K562 (cell line): ENCODE data around the gene LAMA5. TPM values are rescaled to one million over a fixed set of nuclear protein-coding genes. Genes with fewer than 3 reads are reported as not detected.

Experiments used
- ATAC-seq: fragments of 200-7000 bp; cut with Tn5 transposase; 3 replicates; pipeline ENCODE4 v1.9.1; 2020; ENCODE audit warnings: moderate library complexity
- BruUV-seq: library from RNA; stranded (reverse); fragments of 400-500 nt; replicated peaks from 2 replicates; lab custom pipeline; 2021; lab: Mats Ljungman, UMichigan
- CTCF ChIA-PET: fragments of 300-600 bp; formaldehyde crosslinking; extraction: SDS; loops from one replicate; lab custom pipeline; 2021; ENCODE audit warnings: low intra/inter-chr PET ratio; lab: Yijun Ruan, JAX
- POLR2A ChIA-PET: fragments of 300-600, 350-650 bp; sonication (Branson Sonifier 250); formaldehyde crosslinking; extraction: SDS; loops from one replicate; lab custom pipeline; 2021; ENCODE audit warnings: antibody characterized with exemption, inconsistent platforms; lab: Yijun Ruan, JAX
- DNase-seq, 4 experiments: peaks; one replicate each; pipeline versions ENCODE4 v3.0.0 to v3.0.0-alpha.2; 2011 to 2018; ENCODE audit warnings: low spot score in 3 of 4, mixed read lengths in 3 of 4; ENCODE audit errors: extremely low read depth in 1 of 4
- FAIRE-seq: peaks from 2 replicates; lab custom pipeline; 2011; peaks lifted over from hg19 to GRCh38; lab: Jason Lieb, UNC
- H2AFZ ChIP-seq: 2 replicates; pipeline ENCODE4 v1.6.0; 2011; ENCODE audit warnings: low read depth, low read length, control low read depth, inconsistent platforms
- H3K27ac ChIP-seq: fragments of 200-600 bp; 3 replicates; pipeline ENCODE4 v1.8.0; 2011; ENCODE audit warnings: low read depth, mild to moderate bottlenecking, control low read depth, inconsistent platforms, low read length, moderate library complexity, mixed read lengths; ENCODE audit errors: extremely low read depth
- H3K27me3 ChIP-seq, 2 experiments: fragments of 300-600 bp in 1 of 2; 2 replicates in 1 of 2; 3 replicates in 1 of 2; pipeline versions ENCODE4 v1.6.0 to v1.8.0; 2011; ENCODE audit warnings: inconsistent platforms in 2 of 2, low read length in 2 of 2, mild to moderate bottlenecking in 1 of 2, mixed read lengths in 1 of 2, moderate library complexity in 1 of 2; ENCODE audit not compliant: control insufficient read depth in 2 of 2, insufficient read depth in 2 of 2
- H3K36me3 ChIP-seq: fragments of 300-600 bp; 3 replicates; pipeline ENCODE4 v1.8.0; 2011; ENCODE audit warnings: mild to moderate bottlenecking, low read length, inconsistent platforms; ENCODE audit not compliant: control insufficient read depth, insufficient read depth
- H3K4me1 ChIP-seq, 2 experiments: fragments of 200-600 bp in 1 of 2; replicated peaks in 1 of 2; 2 replicates in 1 of 2; 3 replicates in 1 of 2; pipeline versions ENCODE4 v1.5.1 to v1.8.0; 2011; ENCODE audit warnings: inconsistent platforms in 2 of 2, low read length in 2 of 2, mild to moderate bottlenecking in 1 of 2, mixed read lengths in 1 of 2, moderate library complexity in 1 of 2; ENCODE audit not compliant: control insufficient read depth in 2 of 2, insufficient read depth in 2 of 2
- H3K4me2 ChIP-seq: 2 replicates; pipeline ENCODE4 v1.6.1; 2011; ENCODE audit warnings: low read length, control low read depth, inconsistent platforms, mixed read lengths; ENCODE audit not compliant: insufficient read depth
- H3K4me3 ChIP-seq: fragments of 200-600 bp; sonication (generic), shearing (Covaris generic); 2 replicates; pipeline ENCODE4 v1.5.1; 2016; ENCODE audit warnings: control low read depth, inconsistent platforms
- H3K79me2 ChIP-seq: fragments of 200-600 bp; 3 replicates; pipeline ENCODE4 v1.8.0; 2011; ENCODE audit warnings: low read length, inconsistent platforms; ENCODE audit not compliant: control insufficient read depth, insufficient read depth
- H3K9ac ChIP-seq, 2 experiments: 2 replicates each; pipeline versions ENCODE4 v1.6.0 to v1.6.1; 2011; ENCODE audit warnings: low read depth in 2 of 2, low read length in 2 of 2, control low read depth in 1 of 2, inconsistent platforms in 1 of 2, mild to moderate bottlenecking in 1 of 2, mixed read lengths in 1 of 2; ENCODE audit not compliant: insufficient read depth in 1 of 2
- H3K9me1 ChIP-seq: one replicate; pipeline ENCODE4 v1.6.0; 2011; ENCODE audit warnings: inconsistent platforms, mild to moderate bottlenecking, low read length, moderate library complexity; ENCODE audit not compliant: control insufficient read depth, insufficient read depth
- H3K9me3 ChIP-seq: replicated peaks from 2 replicates; pipeline ENCODE4 v1.5.1; 2011; ENCODE audit warnings: low read depth, low read length, inconsistent platforms; ENCODE audit not compliant: control insufficient read depth, insufficient read depth
- H4K20me1 ChIP-seq: replicated peaks from 2 replicates; pipeline ENCODE4 v1.6.1; 2011; ENCODE audit warnings: low read length, inconsistent platforms, mixed read lengths; ENCODE audit not compliant: control insufficient read depth, insufficient read depth
- CTCF ChIP-seq, 3 experiments: IDR thresholded peaks in 2 of 3; conservative IDR thresholded peaks in 1 of 3; 2 replicates each; pipeline ENCODE4 v1.5.1; 2011 to 2012; ENCODE audit warnings: low read length in 3 of 3, mild to moderate bottlenecking in 3 of 3, control low read depth in 2 of 3, improper control_type of control experiment in 1 of 3, inconsistent platforms in 1 of 3, low read depth in 1 of 3, mixed read lengths in 1 of 3, moderate library complexity in 1 of 3; ENCODE audit not compliant: insufficient read depth in 2 of 3
- MAX ChIP-seq: sonication (generic); formaldehyde crosslinking; IDR thresholded peaks from 2 replicates; pipeline ENCODE4 v1.9.0; 2022; ENCODE audit warnings: mild to moderate bottlenecking, missing genetic modification reagents
- ZNF449 ChIP-seq: fragments of 250-450 bp; sonication (Bioruptor Pico); IDR thresholded peaks from 2 replicates; pipeline ENCODE4 v1.8.0; 2022; ENCODE audit warnings: moderate library complexity, mild to moderate bottlenecking, inconsistent platforms
- WGBS: fragments of 100-300 bp; shearing (Covaris generic); methylation state at CpG from one replicate; pipeline ENCODE4 v1.1.6; 2016; ENCODE audit warnings: low coverage, mixed read lengths; ENCODE audit not compliant: insufficient coverage; ENCODE audit errors: missing lambda C conversion rate; 5-methylcytosine and 5-hydroxymethylcytosine counted together
- in situ Hi-C: fragments of 300-500 bp; cut with MboI; formaldehyde crosslinking; loops from 4 replicates; pipeline ENCODE4 v1.15.0; 2018; ENCODE audit warnings: inconsistent platforms, mixed read lengths
- intact Hi-C: fragments of 100-400 bp; cut with micrococcal nuclease; formaldehyde crosslinking; loops from 2 replicates; pipeline ENCODE4 v1.14.2; 2022
- polyA plus RNA-seq, 8 experiments: library from polyadenylated mRNA; depleted of rRNA in 4 of 8; stranded (reverse) in 5 of 8; unstranded in 3 of 8; fragments of >200 nt; fragmentation: Nextera tagmentation in 2 of 8; fragmentation: Illumina TruSeq in 1 of 8; extraction: Ambion mirVana in 2 of 8; extraction: Trizol in 1 of 8; gene quantifications; 2 replicates each; pipeline versions ENCODE4 v1.2.1 to v1.2.3, GENCODE V29; 2011 to 2014; ENCODE audit warnings: inconsistent platforms in 1 of 8, missing spikeins in 1 of 8
- total RNA-seq, 7 experiments: library from RNA; depleted of rRNA in 6 of 7; stranded (reverse); fragments of >200 nt in 6 of 7; fragmentation: Illumina TruSeq in 2 of 7; extraction: Trizol in 2 of 7; gene quantifications; 2 replicates each; pipeline versions ENCODE4 v1.2.1 to v1.2.3, GENCODE V29; 2011 to 2021; ENCODE audit warnings: low replicate concordance in 1 of 7

Gene LAMA5
- total and polyA plus RNA-seq, 9 of the 15 experiments (the other 6 are each of a cell fraction or from before 2014, with no cell fraction given), result 0.31 to 101 (median 7.8) TPM

- peak overlapping the region; percentile 29; the same call in 1 of the 3 replicates for H3K27ac ChIP-seq
- H3K9me3 ChIP-seq, result no peaks in the 10 kb centered on the region
- 0 out of 6 replicates have a peak, but pooled peaks of 1 of the 3 experiments have one; percentile 13 for TF ChIP-seq CTCF (IDR thresholded peaks at IDR 0.05 in 2 of 3, conservative IDR thresholded peaks at IDR 0.05 in 1 of 3; ENCODE audit: insufficient read depth in 2 of 3, low read depth in 1 of 3, low read length in 3 of 3)
- no peak for TF ChIP-seq ZNF449 (CRISPR knock-in tag)
- 0 out of 2 replicates have a peak, but pooled peaks have one; percentile 19 for TF ChIP-seq MAX
- peaks cover 20% of the 10 kb centered on the region for H4K20me1 ChIP-seq
- in situ Hi-C loops, result loop anchor here (5.0 to 10.0 kb wide), 3 partner anchors 62 to 310 kb away; partner anchors contain the start of gene LAMA5
- H2AFZ ChIP-seq, result no peak overlapping the region
- peaks cover 5% of the 10 kb centered on the region for H3K9me1 ChIP-seq
- H3K4me3 ChIP-seq, result peak overlapping the region; percentile 71
- H3K79me2 ChIP-seq, result peaks cover 37% of the 10 kb centered on the region
- no peaks in the 10 kb centered on the region for H3K27me3 ChIP-seq
- peak overlapping the region; percentile 86 to 98; a peak in 3 of 4 replicates for H3K9ac ChIP-seq
- 86% methylated on average over 18 of the region's 18 CpGs for WGBS
- peak overlapping the region; percentile 30; the same call in 1 of the 2 replicates for H3K4me2 ChIP-seq
- ATAC-seq (no peak), FAIRE-seq (peak; percentile 15), DNase-seq (peak in 3 of 4 experiments; percentile 19 to 27 (median 23))
- TSS peak; percentile 43 for BruUV-seq
- H3K4me1 ChIP-seq, result peaks cover 14 to 61% of the 10 kb centered on the region in 2 experiments
- CTCF ChIA-PET, result no interaction called here
- POLR2A ChIA-PET, result interaction anchor here (1.7 to 2.9 kb wide), 2 partner anchors 10 to 15 kb away, joined by 6 to 19 read pairs; no protein-coding TSS in a partner anchor
- H3K36me3 ChIP-seq, result peaks cover 67% of the 10 kb centered on the region
- intact Hi-C loops, result loop anchor here (10.0 kb wide), 2 partner anchors 190 to 320 kb away; no protein-coding TSS in a partner anchor
Measured at GRCh38 chr20:62305149-62305764, 61.9 kb downstream of the LAMA5 start.
